GM11168 (cell line): Measurements from ENCODE around the gene CIAPIN1.
"Not testable (repeated sequence)": the region's sequence is repeated elsewhere in the genome, so short reads cannot be mapped to it uniquely, and the experiment has no call there.

Experiments
- in situ Hi-C: fragments of 300-500 bp; cut with MboI; formaldehyde crosslinking; loops from one replicate; pipeline ENCODE4 v1.12.0; 2022; ENCODE audit warnings: low sequenced_read_pairs; ENCODE audit not compliant: unreplicated experiment

Gene CIAPIN1

DNA sequence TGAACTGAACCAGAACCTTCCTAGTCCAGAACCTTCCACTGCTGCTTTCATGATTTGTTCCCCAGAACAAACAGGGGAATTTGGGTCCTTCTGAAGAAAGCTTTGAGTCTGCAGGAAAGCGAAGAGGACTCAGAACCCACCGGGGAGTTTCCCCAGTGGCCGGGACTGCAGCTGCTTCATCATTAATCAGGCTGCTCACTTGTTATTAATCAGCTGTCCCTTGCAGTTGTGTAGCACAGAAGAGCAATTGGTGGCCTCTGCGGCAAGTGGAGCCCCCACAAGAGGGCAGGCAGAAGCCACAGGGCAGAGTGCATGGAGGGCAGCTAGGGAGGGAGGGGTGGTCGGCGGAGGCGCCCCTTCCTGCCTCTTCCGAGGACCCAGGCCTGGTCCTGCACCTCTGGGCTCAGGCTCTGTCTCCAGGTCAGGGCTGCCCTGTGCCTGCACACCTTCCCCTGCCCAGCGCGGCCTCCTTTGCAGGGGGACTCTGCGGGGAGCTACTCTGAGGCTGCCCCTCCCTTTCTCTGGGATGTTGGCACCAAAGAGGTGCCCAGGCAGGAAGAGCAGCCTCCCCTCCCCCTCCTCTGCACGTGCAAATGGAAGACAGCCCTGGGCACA, 35.7 kb downstream of the CIAPIN1 start:
- in situ Hi-C loops = no loop called here

DNA sequence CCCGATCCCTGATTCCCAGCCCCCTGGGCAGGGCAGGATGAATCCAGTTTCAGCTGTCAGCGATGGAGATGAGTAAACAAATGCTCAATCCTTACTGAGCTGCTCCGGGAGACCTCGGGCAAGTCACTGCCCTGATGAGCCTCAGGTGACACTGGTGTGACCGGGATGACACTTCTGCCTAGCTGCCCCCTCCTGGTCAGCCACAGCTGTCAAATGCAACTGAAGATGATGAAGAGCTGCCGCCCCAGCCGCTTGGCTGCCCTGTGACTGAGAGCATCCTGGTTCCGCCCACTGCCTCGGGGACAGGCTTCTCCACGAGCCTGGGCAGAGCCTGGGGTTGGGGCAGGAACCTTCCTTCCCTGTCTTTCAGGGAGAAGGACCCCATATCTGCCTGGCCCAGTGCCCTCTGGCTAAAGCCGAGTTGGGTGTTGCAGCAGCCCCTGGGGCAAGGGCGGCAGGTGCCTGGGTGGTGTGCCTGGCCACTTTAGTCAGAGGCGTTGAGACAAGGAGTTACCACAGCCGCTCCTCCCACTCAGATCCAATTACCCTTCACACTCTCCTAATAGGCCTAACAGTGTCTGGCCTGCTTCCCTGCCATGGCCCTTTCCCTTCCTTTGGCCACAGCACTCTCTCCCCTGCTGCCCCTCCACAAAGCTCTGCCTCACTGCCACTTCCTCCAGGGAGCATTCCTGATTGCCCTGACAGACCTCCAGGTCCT, 37.2 kb downstream of the CIAPIN1 start:
- in situ Hi-C loops = no loop called here

DNA sequence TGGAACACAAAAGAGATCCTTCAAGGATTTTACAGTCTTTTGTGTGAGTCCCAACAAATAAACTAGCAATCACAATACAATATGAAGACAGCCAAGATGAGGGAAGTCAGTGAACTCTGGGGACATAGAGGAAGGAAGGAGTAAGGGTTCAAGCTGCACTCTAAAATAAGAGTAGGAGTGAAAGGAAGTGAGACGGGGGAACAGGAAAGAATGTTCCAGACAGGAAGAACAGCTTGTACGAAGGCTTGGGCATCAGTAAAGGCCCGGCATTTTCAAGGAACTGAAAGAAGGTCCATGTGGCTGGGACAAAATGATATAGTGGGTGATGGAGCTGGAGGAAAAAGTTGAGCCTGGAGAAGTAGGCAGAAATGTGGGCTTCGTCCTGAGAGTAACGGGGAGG, 38.1 kb downstream of the CIAPIN1 start:
- in situ Hi-C loops = no loop called here

DNA sequence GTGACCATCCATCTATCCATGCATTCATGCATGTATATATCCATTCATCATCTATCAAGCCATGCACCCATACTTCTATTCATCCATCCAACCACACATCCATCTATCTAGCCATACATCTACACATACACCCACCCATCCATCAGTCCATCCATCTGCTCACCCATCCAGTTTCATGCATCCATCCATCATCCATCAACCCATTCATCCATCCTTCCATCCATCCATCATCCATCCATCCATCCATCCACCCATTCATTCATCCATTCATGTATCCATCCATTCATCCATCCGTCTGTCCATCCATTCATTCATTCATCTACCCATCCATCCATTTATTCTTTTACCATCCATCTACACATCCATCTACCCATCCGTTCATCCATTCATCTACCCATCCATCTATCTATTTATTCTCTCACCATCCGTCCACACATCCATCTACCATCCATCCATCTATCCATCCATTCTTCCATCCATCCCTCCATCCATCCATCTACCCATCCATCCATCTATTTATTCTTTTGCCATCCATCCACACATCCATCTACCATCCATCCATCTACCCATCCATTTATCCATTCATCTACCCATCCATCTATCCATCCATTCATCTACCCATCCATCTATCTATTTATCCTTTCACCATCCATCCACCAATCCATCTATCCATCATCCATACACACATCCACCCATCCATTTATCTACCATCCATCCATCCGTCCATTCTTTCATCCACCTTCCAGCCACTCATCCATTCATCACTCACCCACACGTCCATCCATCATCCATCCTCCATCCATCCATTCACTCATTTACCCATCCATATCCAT, 39.4 kb downstream of the CIAPIN1 start:
- in situ Hi-C loops = no loop called here

DNA sequence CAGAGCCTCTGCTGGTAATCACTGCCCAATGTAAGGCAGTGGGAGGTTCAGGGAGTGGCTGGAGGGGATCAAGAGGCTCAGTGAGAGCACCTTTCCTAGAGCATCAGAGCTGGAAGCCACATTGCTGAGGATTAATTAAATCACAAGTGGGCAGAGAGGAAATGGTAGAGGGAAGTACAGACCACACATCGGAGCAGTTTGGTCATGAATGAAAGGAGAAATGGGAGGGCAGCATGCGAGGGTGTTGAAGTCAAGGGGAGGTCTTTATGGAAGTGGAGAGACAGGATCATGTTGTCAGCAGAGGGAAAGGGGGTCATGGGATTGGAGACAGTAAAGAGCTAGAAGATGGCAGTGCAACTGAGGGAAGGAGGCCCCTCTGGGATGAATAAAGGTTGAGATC, 40.3 kb downstream of the CIAPIN1 start:
- in situ Hi-C loops = no loop called here

DNA sequence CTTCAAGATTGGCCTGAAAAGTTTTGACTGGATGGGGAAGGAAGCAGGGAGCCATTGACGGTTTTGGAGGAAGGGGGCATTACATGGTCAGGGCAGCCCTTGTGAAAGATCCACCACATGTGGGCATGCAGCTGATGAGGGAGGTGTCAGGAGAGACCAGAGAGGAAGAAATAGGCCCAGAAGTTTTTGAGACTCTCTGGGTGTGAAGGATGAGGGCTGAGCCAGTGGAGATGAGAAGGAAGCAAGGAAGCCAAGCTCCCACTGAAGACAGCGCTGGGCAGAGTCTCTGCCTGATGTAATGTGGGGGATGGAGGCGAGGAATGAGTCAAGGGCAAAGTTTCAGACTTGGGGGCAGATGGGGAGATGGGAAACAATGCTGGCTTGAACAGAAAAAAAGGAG, 42.1 kb downstream of the CIAPIN1 start:
- in situ Hi-C loops = no loop called here

DNA sequence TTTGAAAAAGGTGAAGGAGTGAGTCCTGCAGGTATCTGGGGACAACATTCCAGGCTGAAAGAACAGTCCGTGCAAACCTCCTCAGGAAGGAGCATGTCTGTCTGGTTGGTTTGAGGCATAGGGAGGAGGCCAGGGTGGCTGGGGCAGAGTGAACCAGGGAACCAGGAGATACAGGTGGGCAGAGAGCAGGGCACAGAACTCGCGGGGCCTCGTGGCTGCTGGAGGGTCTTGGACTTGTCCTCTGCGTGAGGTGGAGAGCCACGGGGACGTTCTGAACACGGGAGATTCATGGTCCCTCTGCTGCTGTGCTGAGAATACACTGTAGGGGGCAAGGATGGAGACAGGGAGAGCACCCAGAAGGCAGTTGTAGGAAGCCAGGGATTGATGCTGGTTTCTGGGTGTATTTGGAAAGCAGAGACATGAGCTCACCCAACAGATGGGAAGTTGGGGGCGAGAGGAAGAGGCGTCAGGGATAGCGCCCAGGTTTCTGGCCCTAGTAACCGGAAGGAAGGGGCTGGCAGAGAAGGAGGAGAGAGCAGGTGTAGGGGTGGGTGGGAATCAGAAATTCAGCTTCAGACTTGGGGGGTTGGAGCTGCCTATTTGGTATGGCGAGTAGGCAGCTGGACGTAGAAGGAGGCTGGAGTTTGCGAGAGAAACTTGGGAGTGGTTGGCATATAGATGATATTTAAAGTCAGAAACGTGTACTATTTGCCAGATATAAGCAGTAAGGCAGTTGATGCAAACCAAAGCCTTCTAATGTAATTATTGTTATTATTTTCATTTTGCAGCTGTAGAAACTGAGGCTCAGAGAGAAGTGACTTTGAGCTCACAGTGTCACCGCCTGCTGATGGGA, 43.0 kb downstream of the CIAPIN1 start, which contains the start of gene CCL17:
Gene CCL17 (plus strand): TSS at position 803 of the 853 bp plus-strand sequence. CDS start 9,166 bp downstream, outside the sequence.
- in situ Hi-C loops = no loop called here

DNA sequence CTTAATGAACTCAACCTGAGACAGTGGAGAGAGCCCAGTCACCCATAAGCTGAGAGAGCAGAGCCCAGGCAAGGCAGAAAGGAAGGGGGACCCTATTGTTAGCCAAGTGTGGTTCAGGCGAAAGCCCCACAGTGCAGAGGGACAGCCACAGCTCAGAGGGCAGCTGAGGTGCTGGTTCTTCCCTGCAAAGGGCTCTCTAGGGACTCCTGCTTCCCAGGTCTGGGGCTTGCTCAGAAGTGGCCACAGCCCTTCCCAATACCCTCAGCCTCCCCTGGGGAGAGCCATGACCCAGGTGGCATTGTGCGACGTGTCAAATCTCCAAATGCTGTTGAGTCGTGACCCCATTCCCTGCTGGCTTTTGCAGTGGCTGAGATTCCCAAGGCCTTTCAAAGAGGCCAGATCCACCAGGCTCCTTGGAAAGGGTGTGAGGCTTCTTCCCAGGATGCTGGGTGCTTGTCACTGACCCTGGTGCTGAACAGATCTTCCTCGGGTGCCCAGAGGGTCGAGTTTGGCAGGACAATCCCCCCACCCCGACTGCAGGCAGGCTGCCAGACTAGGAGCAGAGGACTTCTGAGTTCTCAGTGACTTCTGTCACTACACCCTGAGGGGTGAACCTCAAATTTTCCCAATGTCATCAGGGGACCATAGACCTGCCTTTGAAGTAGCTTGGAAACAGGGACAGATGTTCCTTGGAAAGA, 45.1 kb downstream of the CIAPIN1 start:
- in situ Hi-C loops = no loop called here

DNA sequence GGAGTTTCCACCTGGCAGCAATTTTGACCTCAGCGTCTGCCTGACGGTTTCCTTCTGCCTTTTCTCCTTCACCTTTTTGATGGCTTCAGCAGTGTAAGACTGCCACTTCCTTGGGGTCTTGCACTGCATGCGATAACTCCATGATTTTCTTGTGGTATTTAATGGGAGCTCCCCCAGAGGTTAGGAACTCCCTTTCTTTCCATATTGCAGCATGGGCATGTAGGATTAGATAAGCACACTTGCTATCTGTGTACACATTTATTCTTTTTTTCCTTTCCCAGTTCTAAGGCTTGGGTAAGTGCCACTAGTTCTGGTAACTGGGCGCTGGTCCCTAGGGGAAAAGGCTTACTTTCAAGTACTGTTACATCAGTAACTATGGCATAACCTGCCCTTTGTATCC, 49.7 kb downstream of the CIAPIN1 start:
- in situ Hi-C loops = not testable (repeated sequence)

DNA sequence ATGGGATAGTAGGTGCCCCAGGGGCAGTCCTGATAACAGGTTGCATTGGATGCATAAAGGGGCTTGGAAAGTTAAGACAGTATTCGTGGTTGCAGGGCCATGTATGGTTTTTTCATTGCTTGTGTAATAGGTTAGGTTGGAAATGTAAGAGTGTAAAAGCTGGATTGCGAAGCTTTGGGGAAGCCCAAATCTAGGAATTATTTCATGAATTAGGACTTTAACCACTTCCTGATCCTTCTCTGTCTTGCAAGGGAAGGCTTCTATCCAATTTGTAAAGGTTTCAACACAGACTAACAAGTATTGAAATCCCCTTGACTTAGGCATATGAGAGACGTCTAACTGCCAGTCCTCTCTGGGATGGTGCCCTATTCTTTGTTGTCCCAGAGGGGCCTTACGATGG, 50.4 kb downstream of the CIAPIN1 start:
- in situ Hi-C loops = no loop called here

DNA sequence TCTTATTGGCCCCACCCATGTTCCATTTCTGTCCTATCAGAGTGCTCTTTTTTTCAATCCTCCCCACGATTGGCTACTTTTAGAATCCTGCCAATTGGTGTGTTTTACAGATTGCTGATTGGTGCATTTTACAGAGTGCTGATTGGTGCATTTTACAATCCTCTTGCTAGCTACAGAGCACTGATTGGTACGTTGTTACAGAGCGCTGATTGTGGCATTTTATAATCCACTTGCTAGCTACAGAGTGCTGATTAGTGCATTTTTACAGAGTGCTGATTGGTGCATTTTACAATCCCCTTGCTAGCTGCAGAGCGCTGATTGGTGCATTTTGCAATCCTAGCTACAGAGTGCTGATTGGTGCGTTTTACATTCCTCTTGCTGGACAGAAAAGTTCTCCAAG, 52.2 kb downstream of the CIAPIN1 start:
- in situ Hi-C loops = no loop called here

DNA sequence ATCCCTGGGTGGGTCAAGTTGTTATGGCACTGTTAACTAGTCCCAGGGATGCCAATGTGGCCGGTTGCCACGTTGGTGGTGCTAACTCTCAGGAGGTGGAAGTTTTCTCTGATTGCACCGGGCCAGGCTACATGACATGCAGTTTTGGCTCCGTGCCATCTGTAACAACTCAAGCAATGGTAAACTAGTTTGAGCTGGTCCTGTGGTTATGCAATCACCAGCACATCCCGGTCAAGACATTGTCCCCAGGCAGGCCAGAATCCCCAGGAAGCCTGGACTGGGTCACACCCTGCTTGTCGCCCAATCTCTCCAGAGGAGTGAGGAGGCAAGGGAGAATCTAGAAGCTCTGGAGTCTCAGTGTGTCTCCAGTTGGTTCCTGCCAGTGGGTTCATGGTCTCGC, 52.7 kb downstream of the CIAPIN1 start:
- in situ Hi-C loops = no loop called here

DNA sequence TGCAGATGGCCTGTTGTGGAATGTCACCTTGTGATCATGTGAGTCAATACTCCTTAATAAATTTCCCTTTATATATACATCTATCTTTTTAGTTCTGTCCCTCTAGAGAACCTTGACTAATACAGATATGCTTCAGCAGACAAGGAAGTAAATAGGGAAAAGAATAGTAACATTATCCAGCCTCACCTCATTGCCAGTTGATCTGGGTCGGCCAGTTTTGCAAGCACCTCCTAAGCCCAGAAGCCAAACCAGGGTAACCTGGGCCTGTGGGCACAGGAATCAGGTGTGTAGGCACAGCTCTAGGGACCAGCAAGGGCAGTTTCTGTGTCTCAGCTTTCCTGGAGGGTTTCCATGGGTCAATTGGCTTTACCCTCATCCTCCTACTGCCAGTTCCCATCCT, 54.5 kb downstream of the CIAPIN1 start:
- in situ Hi-C loops = no loop called here

DNA sequence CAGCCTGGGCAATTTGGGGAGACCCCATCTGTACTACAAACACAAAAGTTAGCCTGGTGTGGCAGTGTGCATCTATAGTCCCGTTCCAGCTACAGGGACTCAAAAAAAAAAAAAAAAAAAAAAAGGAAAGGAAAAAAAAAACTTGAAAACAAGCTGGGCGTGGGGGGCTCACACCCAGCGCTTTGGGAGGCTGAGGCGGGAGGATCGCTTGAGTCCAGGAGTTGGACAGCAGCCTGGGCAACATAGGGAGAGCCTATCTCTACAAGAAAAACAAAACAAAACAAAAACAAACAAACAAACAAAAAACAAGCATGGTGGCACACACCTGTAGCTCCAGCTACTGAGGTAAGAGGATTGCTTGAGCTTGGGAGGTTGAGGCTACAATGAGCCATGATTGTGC, 55.5 kb downstream of the CIAPIN1 start:
- in situ Hi-C loops = no loop called here

DNA sequence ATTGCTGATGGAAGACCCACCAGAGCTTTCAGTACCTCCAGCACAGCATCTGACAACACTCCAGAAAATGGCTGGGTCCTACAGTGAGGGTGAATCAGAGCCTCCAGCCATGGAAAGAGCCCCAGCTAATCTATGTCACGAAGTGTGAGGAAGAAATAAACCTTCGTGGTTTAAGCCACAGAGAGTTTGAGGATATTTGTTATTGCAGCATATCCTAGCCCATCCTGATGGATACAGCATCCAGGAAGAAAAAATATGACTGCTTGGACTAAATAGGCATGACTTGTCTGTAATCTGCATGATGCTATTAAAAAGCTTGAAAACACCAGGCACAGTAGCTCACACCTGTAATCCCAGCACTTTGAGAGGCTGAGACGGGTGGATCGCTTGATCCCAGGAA, 55.9 kb downstream of the CIAPIN1 start:
- in situ Hi-C loops = no loop called here

DNA sequence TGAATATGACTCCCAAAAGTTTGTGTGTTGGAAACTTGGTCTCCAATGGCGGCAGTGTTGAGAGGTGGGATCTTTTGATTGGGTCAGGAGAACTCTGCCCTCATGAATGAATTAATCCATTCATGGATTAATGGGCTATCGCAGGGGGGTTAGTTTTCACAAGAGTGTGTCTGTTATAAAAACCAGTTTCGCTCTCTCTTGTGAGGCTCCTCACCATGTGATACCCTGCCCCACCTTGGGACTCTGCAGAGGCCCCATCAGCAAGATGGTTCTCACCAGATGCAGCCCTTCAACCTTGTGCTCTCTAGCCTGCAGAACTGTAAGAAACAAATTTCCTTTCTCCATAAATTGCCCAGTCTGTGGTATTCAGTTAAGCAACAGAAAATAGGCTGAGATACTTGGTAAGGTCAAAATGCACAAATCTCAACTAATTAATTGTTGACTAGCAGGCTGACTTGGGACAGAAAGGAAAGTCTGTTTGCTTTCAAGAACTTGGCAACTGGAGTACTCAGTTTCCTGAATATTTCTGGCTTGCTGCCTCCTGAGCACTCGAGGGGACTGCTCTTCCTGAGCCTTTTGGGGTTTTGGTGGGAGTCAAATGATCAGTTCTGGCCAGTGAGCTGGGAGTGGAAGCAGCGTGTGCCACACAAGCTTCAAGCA, 56.4 kb downstream of the CIAPIN1 start:
- in situ Hi-C loops = no loop called here

DNA sequence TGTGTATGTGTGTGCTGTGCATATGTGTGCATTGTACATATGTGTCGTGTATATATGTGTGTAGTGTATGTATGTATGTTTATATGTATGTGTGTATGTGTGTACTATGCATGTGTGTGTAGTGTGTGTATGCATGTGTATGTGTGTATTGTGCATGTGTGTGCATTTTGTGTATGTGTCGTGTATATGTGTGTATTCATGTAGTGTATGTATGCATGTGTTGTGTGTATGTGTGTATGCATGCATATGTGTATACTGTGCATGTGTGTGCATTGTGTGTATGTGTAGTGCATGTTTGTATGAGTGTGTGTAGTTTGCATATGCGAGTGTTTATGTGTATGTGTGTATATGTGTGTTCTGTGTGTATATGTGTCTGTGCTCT, 58.1 kb downstream of the CIAPIN1 start:
- in situ Hi-C loops = no loop called here

DNA sequence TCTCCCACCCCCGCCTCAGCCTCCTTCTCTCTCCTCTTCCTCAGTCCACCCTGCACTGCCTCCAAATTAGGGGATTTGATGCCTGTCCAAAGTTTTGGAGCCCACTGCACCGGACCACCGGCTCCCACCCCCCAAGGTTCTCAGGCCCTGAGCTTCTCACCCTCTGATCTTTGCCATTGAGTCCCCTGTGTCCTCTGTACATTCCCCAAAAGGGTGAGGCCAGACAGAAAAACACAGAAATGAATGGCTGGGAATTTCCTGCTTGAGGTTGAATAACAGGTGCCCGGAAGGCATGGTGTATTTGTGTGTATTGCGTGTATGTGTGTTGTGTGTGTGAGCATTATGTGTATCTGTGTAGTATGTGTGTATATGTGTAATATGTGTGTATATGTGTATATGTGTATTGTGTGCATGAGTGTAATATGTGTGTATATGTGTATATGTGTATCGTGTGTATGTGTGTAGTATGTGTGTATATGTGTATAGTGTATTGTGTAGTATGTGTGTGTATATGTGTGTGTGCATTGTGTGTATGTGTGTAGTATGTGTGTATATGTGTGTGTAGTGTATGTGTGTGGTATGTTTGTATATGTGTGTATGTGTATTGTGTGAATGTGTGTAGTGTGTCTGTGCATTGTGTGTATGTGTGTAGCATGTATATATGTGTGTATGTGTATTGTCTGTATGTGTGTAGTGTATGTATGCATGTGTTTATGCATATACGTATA, 58.7 kb downstream of the CIAPIN1 start:
- in situ Hi-C loops = no loop called here
